GM12872 (cell line): Measurements from ENCODE around the gene TMED5.

Experiments used
- CTCF ChIP-seq: IDR thresholded peaks from 3 replicates; pipeline ENCODE4 v1.5.1; 2011; ENCODE audit warnings: low read depth, mild to moderate bottlenecking, low read length, moderate library complexity; ENCODE audit not compliant: insufficient read depth

Gene TMED5

GRCh38 chr1:93179886-93180722 lies at the start of gene TMED5:
TMED5 (minus strand) TSS chr1:93180413; CDS start chr1:93180242, 171 bp downstream.
- TF ChIP-seq CTCF = 0 out of 3 replicates have a peak, but pooled peaks have one; percentile 16

- TF ChIP-seq CTCF = no peak
Observed at GRCh38 chr1:93223023-93223675, 42.9 kb upstream of the TMED5 start.

- TF ChIP-seq CTCF = no peak
Observed at GRCh38 chr1:93221913-93222312, 41.7 kb upstream of the TMED5 start.

- no peak for TF ChIP-seq CTCF
Observed at GRCh38 chr1:93219443-93219842, 39.2 kb upstream of the TMED5 start.

- no peak for TF ChIP-seq CTCF
Observed at GRCh38 chr1:93215322-93215721, 35.1 kb upstream of the TMED5 start.

- no peak for TF ChIP-seq CTCF
Observed at GRCh38 chr1:93207211-93207610, 27.0 kb upstream of the TMED5 start.

GRCh38 chr1:93206567-93206954 lies 26.3 kb upstream of the TMED5 start:
- no peak for TF ChIP-seq CTCF
